HG03342 (cell line): ENCODE data around the gene NTNG1.

ENCODE experiments used
- ATAC-seq: cut with Tn5 transposase; IDR thresholded peaks from one replicate; pipeline ENCODE4 v1.9.1; 2021; ENCODE audit warnings: mild to moderate bottlenecking, moderate library complexity; ENCODE audit not compliant: unreplicated experiment

Gene NTNG1

DNA sequence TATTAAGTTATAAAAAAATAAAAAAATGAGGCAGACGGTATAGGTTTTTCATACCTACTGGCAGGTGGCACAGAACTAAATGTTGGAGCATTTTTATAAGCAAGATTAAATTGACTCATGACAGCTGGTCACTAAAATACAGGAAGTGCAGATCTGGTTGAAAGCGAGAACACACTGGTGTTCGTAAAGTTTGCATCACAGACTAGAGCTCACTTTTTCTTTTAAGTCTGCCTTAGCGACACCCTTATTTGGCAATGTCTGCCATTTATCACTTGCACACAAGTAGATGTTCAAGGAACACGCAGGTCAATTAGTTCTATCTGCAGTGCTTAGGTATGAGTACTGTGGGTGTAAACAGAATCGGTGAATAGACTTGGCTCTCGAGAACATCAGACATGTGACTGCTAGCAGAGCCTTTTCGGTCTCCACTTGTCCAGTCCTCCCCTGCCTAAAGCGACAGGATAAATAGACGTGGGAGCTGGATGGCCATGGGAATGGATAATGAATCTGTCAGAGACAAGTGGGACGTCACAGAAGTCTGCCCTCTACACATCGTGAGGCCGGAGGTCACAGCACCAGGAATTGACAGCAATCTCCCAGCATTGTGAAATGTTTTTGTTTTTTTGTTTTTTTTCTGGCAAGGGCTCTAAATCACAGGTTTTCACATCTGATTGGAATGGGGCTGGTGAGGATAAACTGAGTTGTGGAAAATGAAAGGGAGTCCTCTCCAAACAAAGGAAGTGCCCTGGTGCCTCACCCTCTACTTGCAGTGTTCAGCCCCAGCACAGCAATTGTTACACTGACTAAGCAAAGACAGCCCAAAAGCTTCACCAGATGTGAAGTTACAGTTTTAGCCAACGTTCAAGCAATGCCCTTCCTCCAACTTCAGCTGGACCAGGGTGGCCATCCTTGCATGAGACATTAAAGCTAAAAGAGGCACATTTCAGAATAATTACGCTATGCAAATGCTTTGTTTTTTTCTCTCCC, 248.9 kb downstream of the NTNG1 start:
- no peak for ATAC-seq

GRCh38 chr1:107394301-107394700, 253.5 kb downstream of the NTNG1 start:
- ATAC-seq: no peak

GRCh38 chr1:107401704-107402103, 260.9 kb downstream of the NTNG1 start:
- no peak for ATAC-seq

- ATAC-seq: no peak
Observed at GRCh38 chr1:107404756-107405155, 263.9 kb downstream of the NTNG1 start.

- no peak for ATAC-seq
Observed at GRCh38 chr1:107405236-107405635, 264.4 kb downstream of the NTNG1 start.

DNA sequence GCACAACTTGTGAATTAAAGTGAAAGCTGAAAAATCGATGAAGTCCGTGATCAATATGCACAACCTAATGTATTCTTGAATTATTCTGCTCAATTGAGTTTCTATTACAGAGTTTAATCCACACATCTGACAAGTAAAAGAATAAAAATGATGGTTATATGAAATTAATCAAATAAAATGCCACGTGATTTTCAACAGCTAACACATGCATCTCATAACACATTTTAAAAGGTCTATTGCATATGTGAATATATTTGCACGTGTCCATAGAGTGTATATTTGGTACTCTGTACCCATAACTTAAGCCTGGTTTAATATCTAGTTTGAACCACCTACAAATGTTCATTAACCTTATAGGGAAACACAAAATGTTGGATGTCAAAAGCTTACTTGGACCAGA, 266.2 kb downstream of the NTNG1 start:
- ATAC-seq: no peak

DNA sequence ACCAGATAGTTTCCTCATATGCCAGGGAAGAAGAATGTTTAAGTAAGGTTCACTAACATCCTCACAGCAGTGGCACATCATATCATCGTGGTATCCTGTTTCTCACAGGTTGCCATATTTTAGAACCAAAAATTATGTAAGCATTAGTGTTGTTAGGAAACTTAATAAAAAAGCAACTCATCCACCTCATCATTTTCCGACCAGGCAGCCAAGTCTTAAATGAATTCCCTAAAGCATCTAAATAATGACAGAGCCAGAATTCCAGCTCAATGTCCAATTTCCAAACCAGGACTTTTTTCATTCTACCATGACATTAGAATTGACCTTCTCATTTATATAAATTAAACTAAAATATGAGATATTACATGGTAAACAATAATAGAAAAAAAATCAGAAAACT, 272.7 kb downstream of the NTNG1 start:
- ATAC-seq: no peak

GRCh38 chr1:107413951-107414350, 273.1 kb downstream of the NTNG1 start:
- no peak for ATAC-seq

- ATAC-seq: no peak
Observed at GRCh38 chr1:107414550-107414949, 273.7 kb downstream of the NTNG1 start.

GRCh38 chr1:107415241-107415640, 274.4 kb downstream of the NTNG1 start:
- no peak for ATAC-seq

DNA sequence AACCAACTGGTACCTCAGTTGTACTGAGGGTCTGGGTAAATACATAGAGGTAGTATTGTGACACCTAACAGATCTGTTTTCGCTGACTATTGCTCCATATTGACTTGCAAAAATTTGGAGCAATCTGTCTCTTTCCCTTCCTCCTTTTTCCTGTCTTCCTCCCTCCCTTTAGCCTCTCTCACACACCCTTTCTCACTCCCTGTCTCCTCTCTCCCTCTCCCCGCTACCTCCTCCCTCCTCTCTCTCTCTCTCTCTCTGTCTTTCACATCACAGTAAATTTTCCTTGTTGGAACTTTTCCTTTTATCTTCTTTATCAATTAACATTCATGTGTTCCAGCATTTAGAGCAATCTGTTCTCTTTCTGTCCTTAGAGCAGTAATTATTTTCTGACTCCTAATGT, 278.2 kb downstream of the NTNG1 start:
- no peak for ATAC-seq

- no peak for ATAC-seq
Observed at GRCh38 chr1:107422901-107423300, 282.1 kb downstream of the NTNG1 start.

GRCh38 chr1:107430540-107431228, 289.8 kb downstream of the NTNG1 start:
- peak; percentile 83 for ATAC-seq

GRCh38 chr1:107432108-107432507, 291.3 kb downstream of the NTNG1 start:
- no peak for ATAC-seq

DNA sequence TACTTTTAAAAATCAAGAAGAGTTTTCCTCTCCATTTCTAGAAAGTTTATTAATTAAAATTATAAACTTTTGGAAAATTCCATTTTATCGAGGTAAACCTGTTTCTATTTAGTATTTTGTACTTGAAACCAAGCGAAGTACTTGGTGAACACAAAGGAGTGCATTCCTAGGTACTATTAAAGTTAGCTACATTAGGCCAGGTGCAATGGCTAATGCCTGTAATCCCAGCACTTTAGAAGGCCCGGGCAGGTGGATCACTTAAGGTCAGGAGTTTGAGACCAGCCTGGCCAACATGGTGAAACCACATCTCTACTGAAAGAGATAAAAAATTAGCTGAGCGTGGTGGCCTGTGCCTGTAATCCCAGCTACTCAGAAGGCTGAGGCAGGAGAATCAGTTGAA, 292.2 kb downstream of the NTNG1 start:
- ATAC-seq: no peak

GRCh38 chr1:107433635-107434360, 293.0 kb downstream of the NTNG1 start:
- ATAC-seq: no peak

- no peak for ATAC-seq
Observed at GRCh38 chr1:107434361-107434693, 293.5 kb downstream of the NTNG1 start.

GRCh38 chr1:107436552-107437241, 295.9 kb downstream of the NTNG1 start:
- no peak for ATAC-seq

DNA sequence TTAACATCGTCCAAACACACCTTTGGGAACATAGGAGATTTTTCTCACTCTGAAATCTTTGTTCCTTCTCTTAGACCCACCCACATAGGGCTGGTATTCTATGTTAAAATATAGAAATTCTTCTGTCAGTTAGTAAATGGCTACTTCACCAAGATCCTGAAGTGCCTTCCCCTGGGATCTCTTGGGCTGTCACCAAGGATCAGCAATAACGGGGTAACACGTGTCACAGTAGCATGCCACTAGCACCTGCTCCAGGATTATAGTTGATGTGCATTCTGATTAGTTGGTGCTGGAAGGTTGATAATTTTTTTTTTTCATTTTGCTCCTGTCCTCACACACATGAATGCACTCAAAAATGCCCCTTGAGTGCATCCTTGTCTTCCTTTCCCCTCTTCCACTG, 298.7 kb downstream of the NTNG1 start:
- ATAC-seq: no peak

DNA sequence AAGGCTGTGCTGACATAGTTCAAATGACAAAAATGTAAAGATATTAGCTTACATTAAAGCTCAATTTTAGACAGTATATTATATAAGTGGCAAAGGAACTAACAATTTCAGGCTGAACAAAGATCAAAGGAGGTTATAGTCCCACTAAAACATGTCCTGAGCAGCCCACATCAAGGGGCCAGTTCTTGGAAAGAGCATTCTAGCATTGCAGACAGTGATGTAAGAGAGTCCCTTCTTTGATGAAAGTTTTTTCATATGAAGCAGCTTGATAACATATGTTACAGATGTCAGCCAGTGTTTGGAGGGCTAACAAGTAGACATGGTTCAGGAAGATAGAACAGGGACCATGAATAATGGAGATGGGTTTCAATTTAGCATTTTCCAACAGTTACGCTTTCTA, 301.7 kb downstream of the NTNG1 start:
- no peak for ATAC-seq

DNA sequence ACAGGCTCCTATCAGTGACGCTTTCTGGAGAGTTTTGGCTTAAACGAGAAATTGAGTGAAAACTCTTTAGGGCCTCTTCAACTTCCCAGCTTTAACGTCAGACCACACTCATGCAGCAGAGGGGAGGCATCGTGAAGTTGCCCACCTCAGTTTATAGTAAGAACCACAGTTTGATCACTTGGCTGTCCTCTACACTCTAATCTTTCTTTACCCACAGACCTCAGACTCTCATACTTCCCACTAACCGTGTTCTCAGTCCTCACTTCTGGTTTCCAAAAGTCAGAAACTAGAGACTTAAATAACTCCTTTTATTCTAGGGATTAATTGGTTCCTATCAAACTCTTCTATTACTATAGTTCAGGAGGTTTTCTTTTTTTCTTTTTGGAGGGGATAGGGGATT, 302.2 kb downstream of the NTNG1 start:
- no peak for ATAC-seq
